K562 (cell line): ENCODE measurements around the gene DOCK1. TPM values are rescaled to one million over a fixed set of nuclear protein-coding genes. Genes with fewer than 3 reads are reported as not detected.

Experiments used
- ATAC-seq: fragments of 200-7000 bp; cut with Tn5 transposase; 3 replicates; pipeline ENCODE4 v1.9.1; 2020; ENCODE audit warnings: moderate library complexity
- BruUV-seq: library from RNA; stranded (reverse); fragments of 400-500 nt; replicated peaks from 2 replicates; lab custom pipeline; 2021; lab: Mats Ljungman, UMichigan
- CTCF ChIA-PET: fragments of 300-600 bp; formaldehyde crosslinking; extraction: SDS; loops from one replicate; lab custom pipeline; 2021; ENCODE audit warnings: low intra/inter-chr PET ratio; lab: Yijun Ruan, JAX
- POLR2A ChIA-PET: fragments of 300-600, 350-650 bp; sonication (Branson Sonifier 250); formaldehyde crosslinking; extraction: SDS; loops from one replicate; lab custom pipeline; 2021; ENCODE audit warnings: antibody characterized with exemption, inconsistent platforms; lab: Yijun Ruan, JAX
- DNase-seq, 4 experiments: peaks; one replicate each; pipeline versions ENCODE4 v3.0.0 to v3.0.0-alpha.2; 2011 to 2018; ENCODE audit warnings: low spot score in 3 of 4, mixed read lengths in 3 of 4; ENCODE audit errors: extremely low read depth in 1 of 4
- FAIRE-seq: peaks from 2 replicates; lab custom pipeline; 2011; peaks lifted over from hg19 to GRCh38; lab: Jason Lieb, UNC
- H2AFZ ChIP-seq: 2 replicates; pipeline ENCODE4 v1.6.0; 2011; ENCODE audit warnings: low read depth, low read length, control low read depth, inconsistent platforms
- H3K27ac ChIP-seq: fragments of 200-600 bp; 3 replicates; pipeline ENCODE4 v1.8.0; 2011; ENCODE audit warnings: low read depth, mild to moderate bottlenecking, control low read depth, inconsistent platforms, low read length, moderate library complexity, mixed read lengths; ENCODE audit errors: extremely low read depth
- H3K27me3 ChIP-seq, 2 experiments: fragments of 300-600 bp in 1 of 2; 2 replicates in 1 of 2; 3 replicates in 1 of 2; pipeline versions ENCODE4 v1.6.0 to v1.8.0; 2011; ENCODE audit warnings: inconsistent platforms in 2 of 2, low read length in 2 of 2, mild to moderate bottlenecking in 1 of 2, mixed read lengths in 1 of 2, moderate library complexity in 1 of 2; ENCODE audit not compliant: control insufficient read depth in 2 of 2, insufficient read depth in 2 of 2
- H3K36me3 ChIP-seq: fragments of 300-600 bp; 3 replicates; pipeline ENCODE4 v1.8.0; 2011; ENCODE audit warnings: mild to moderate bottlenecking, low read length, inconsistent platforms; ENCODE audit not compliant: control insufficient read depth, insufficient read depth
- H3K4me1 ChIP-seq, 2 experiments: fragments of 200-600 bp in 1 of 2; replicated peaks in 1 of 2; 2 replicates in 1 of 2; 3 replicates in 1 of 2; pipeline versions ENCODE4 v1.5.1 to v1.8.0; 2011; ENCODE audit warnings: inconsistent platforms in 2 of 2, low read length in 2 of 2, mild to moderate bottlenecking in 1 of 2, mixed read lengths in 1 of 2, moderate library complexity in 1 of 2; ENCODE audit not compliant: control insufficient read depth in 2 of 2, insufficient read depth in 2 of 2
- H3K4me2 ChIP-seq: 2 replicates; pipeline ENCODE4 v1.6.1; 2011; ENCODE audit warnings: low read length, control low read depth, inconsistent platforms, mixed read lengths; ENCODE audit not compliant: insufficient read depth
- H3K4me3 ChIP-seq: fragments of 200-600 bp; sonication (generic), shearing (Covaris generic); 2 replicates; pipeline ENCODE4 v1.5.1; 2016; ENCODE audit warnings: control low read depth, inconsistent platforms
- H3K79me2 ChIP-seq: fragments of 200-600 bp; 3 replicates; pipeline ENCODE4 v1.8.0; 2011; ENCODE audit warnings: low read length, inconsistent platforms; ENCODE audit not compliant: control insufficient read depth, insufficient read depth
- H3K9ac ChIP-seq, 2 experiments: 2 replicates each; pipeline versions ENCODE4 v1.6.0 to v1.6.1; 2011; ENCODE audit warnings: low read depth in 2 of 2, low read length in 2 of 2, control low read depth in 1 of 2, inconsistent platforms in 1 of 2, mild to moderate bottlenecking in 1 of 2, mixed read lengths in 1 of 2; ENCODE audit not compliant: insufficient read depth in 1 of 2
- H3K9me1 ChIP-seq: one replicate; pipeline ENCODE4 v1.6.0; 2011; ENCODE audit warnings: inconsistent platforms, mild to moderate bottlenecking, low read length, moderate library complexity; ENCODE audit not compliant: control insufficient read depth, insufficient read depth
- H3K9me3 ChIP-seq: replicated peaks from 2 replicates; pipeline ENCODE4 v1.5.1; 2011; ENCODE audit warnings: low read depth, low read length, inconsistent platforms; ENCODE audit not compliant: control insufficient read depth, insufficient read depth
- H4K20me1 ChIP-seq: replicated peaks from 2 replicates; pipeline ENCODE4 v1.6.1; 2011; ENCODE audit warnings: low read length, inconsistent platforms, mixed read lengths; ENCODE audit not compliant: control insufficient read depth, insufficient read depth
- CBX3 ChIP-seq, 2 experiments: IDR thresholded peaks; 1 replicate in 1 of 2; 2 replicates in 1 of 2; pipeline ENCODE4 v1.6.1; 2012; ENCODE audit warnings: inconsistent platforms in 2 of 2, low read length in 2 of 2, borderline replicate concordance in 1 of 2, control low read depth in 1 of 2
- ETV6 ChIP-seq, 3 experiments: fragments of 150-350 bp in 1 of 3; sonication (generic) in 1 of 3; formaldehyde crosslinking in 1 of 3; IDR thresholded peaks; 2 replicates each; pipeline versions ENCODE4 v1.6.1 to v1.8.0; 2014 to 2022; ENCODE audit warnings: borderline replicate concordance in 2 of 3, low read depth in 2 of 3, antibody characterized with exemption in 1 of 3, low read length in 1 of 3, mild to moderate bottlenecking in 1 of 3, missing genetic modification reagents in 1 of 3
- FOXO4 ChIP-seq: fragments of 450-650 bp; formaldehyde crosslinking; IDR thresholded peaks from 2 replicates; pipeline ENCODE4 v1.4.0; 2020; ENCODE audit warnings: mild to moderate bottlenecking, moderate library complexity
- JUND ChIP-seq, 2 experiments: IDR thresholded peaks; 2 replicates in 1 of 2; 3 replicates in 1 of 2; pipeline ENCODE4 v1.6.1; 2011; ENCODE audit warnings: borderline replicate concordance in 2 of 2, low read depth in 2 of 2, low read length in 2 of 2, improper control_type of control experiment in 1 of 2, missing biosample characterization in 1 of 2, missing genetic modification characterization in 1 of 2, missing genetic modification reagents in 1 of 2
- NR1H2 ChIP-seq: sonication (generic); formaldehyde crosslinking; IDR thresholded peaks from 2 replicates; pipeline ENCODE4 v1.4.0; 2020; ENCODE audit warnings: mild to moderate bottlenecking, missing genetic modification reagents
- NR2F6 ChIP-seq: fragments of 450-650 bp; formaldehyde crosslinking; IDR thresholded peaks from 2 replicates; pipeline ENCODE4 v1.4.0; 2020; ENCODE audit warnings: mild to moderate bottlenecking
- PBX2 ChIP-seq, 2 experiments: IDR thresholded peaks in 1 of 2; conservative IDR thresholded peaks in 1 of 2; 2 replicates each; pipeline ENCODE4 v1.6.1; 2016; ENCODE audit warnings: low read depth in 2 of 2, mild to moderate bottlenecking in 1 of 2, missing compliant biosample characterization in 1 of 2, missing genetic modification characterization in 1 of 2, moderate library complexity in 1 of 2
- PYGO2 ChIP-seq: fragments of 450-650 bp; IDR thresholded peaks from 2 replicates; pipeline ENCODE4 v1.6.1; 2016; ENCODE audit warnings: mild to moderate bottlenecking, missing genetic modification characterization, moderate library complexity, missing compliant biosample characterization
- RBM34 ChIP-seq: fragments of 200-400 bp; formaldehyde crosslinking; IDR thresholded peaks from 2 replicates; pipeline ENCODE4 v1.6.1; 2018; ENCODE audit warnings: low read length, borderline replicate concordance; ENCODE audit not compliant: insufficient read depth
- SMAD4 ChIP-seq: fragments of 250-450 bp; sonication (Bioruptor Pico); conservative IDR thresholded peaks from 2 replicates; pipeline ENCODE4 v1.8.0; 2021; ENCODE audit warnings: inconsistent platforms, mild to moderate bottlenecking, moderate library complexity
- YY1 ChIP-seq, 3 experiments: IDR thresholded peaks; 2 replicates each; pipeline ENCODE4 v1.6.1; 2011; ENCODE audit warnings: low read length in 2 of 3, mild to moderate bottlenecking in 2 of 3, moderate library complexity in 2 of 3, borderline replicate concordance in 1 of 3, control low read depth in 1 of 3, low read depth in 1 of 3; ENCODE audit not compliant: insufficient read depth in 3 of 3, insufficient replicate concordance in 2 of 3, control insufficient read depth in 1 of 3, insufficient read length in 1 of 3; ENCODE audit errors: extremely low read depth in 1 of 3
- ZNF77 ChIP-seq: fragments of 250-450 bp; sonication (Bioruptor Pico); IDR thresholded peaks from 2 replicates; pipeline ENCODE4 v1.5.0; 2020
- whole genome bisulfite sequencing: fragments of 100-300 bp; shearing (Covaris generic); methylation state at CpG from one replicate; pipeline ENCODE4 v1.1.6; 2016; ENCODE audit warnings: low coverage, mixed read lengths; ENCODE audit not compliant: insufficient coverage; ENCODE audit errors: missing lambda C conversion rate; 5-methylcytosine and 5-hydroxymethylcytosine counted together
- in situ Hi-C: fragments of 300-500 bp; cut with MboI; formaldehyde crosslinking; loops from 4 replicates; pipeline ENCODE4 v1.15.0; 2018; ENCODE audit warnings: inconsistent platforms, mixed read lengths
- intact Hi-C: fragments of 100-400 bp; cut with micrococcal nuclease; formaldehyde crosslinking; loops from 2 replicates; pipeline ENCODE4 v1.14.2; 2022
- polyA plus RNA-seq, 8 experiments: library from polyadenylated mRNA; depleted of rRNA in 4 of 8; stranded (reverse) in 5 of 8; unstranded in 3 of 8; fragments of >200 nt; fragmentation: Nextera tagmentation in 2 of 8; fragmentation: Illumina TruSeq in 1 of 8; extraction: Ambion mirVana in 2 of 8; extraction: Trizol in 1 of 8; gene quantifications; 2 replicates each; pipeline versions ENCODE4 v1.2.1 to v1.2.3, GENCODE V29; 2011 to 2014; ENCODE audit warnings: inconsistent platforms in 1 of 8, missing spikeins in 1 of 8
- total RNA-seq, 7 experiments: library from RNA; depleted of rRNA in 6 of 7; stranded (reverse); fragments of >200 nt in 6 of 7; fragmentation: Illumina TruSeq in 2 of 7; extraction: Trizol in 2 of 7; gene quantifications; 2 replicates each; pipeline versions ENCODE4 v1.2.1 to v1.2.3, GENCODE V29; 2011 to 2021; ENCODE audit warnings: low replicate concordance in 1 of 7

DOCK1 gene
- total and polyA plus RNA-seq, 9 of the 15 experiments (the other 6 are each of a cell fraction or from before 2014, with no cell fraction given), result 0.31 TPM; not detected in 8

GRCh38 chr10:127028556-127028955 lies 123.3 kb downstream of the DOCK1 start:
- no peaks in the 10 kb centered on the region for H3K9me1 ChIP-seq
- no peak overlapping the region for H3K27ac ChIP-seq
- no peak overlapping the region for H3K9ac ChIP-seq
- DNase-seq (no peak), ATAC-seq (no peak), FAIRE-seq (no peak)
- 5% methylated on average over 7 of the region's 8 CpGs for WGBS
- no peaks in the 10 kb centered on the region for H3K36me3 ChIP-seq
- H3K27me3 ChIP-seq, result no peaks in the 10 kb centered on the region
- H3K4me1 ChIP-seq, result no peaks in the 10 kb centered on the region
- in situ Hi-C loops (no loop called here), intact Hi-C loops (no loop called here)
- no peaks in the 10 kb centered on the region for H3K9me3 ChIP-seq
- H4K20me1 ChIP-seq, result no peaks in the 10 kb centered on the region
- no peak for TF ChIP-seq NR2F6
- no peak for TF ChIP-seq NR1H2 (CRISPR knock-in tag)
- TF ChIP-seq PBX2 (CRISPR knock-in tag; IDR thresholded peaks at IDR 0.05; ENCODE audit: low read depth), result no peak
- no peak for TF ChIP-seq PBX2 (tag; conservative IDR thresholded peaks at IDR 0.05; ENCODE audit: low read depth)
- no peak for TF ChIP-seq CBX3 (IDR thresholded peaks at IDR 0.05; ENCODE audit: borderline replicate concordance in 1 of 2, low read length in 2 of 2)
- TF ChIP-seq FOXO4 (CRISPR knock-in tag), result no peak
- TF ChIP-seq ETV6 (IDR thresholded peaks at IDR 0.05; ENCODE audit: borderline replicate concordance in 1 of 2, low read depth in 2 of 2, low read length in 1 of 2), result no peak
- no peak for TF ChIP-seq ETV6 (CRISPR knock-in tag; IDR thresholded peaks at IDR 0.05; ENCODE audit: borderline replicate concordance)
- TF ChIP-seq ZNF77 (CRISPR knock-in tag), result no peak
- no peak for TF ChIP-seq PYGO2 (tag)
- TF ChIP-seq YY1 (IDR thresholded peaks at IDR 0.05; ENCODE audit: borderline replicate concordance in 1 of 3, control insufficient read depth in 1 of 3, extremely low read depth in 1 of 3, insufficient read depth in 3 of 3, insufficient read length in 1 of 3, insufficient replicate concordance in 2 of 3, low read depth in 1 of 3, low read length in 2 of 3), result no peak
- TF ChIP-seq SMAD4 (CRISPR knock-in tag), result no peak
- TF ChIP-seq JUND (IDR thresholded peaks at IDR 0.05; ENCODE audit: borderline replicate concordance, low read depth, low read length), result no peak
- no peak for TF ChIP-seq JUND (tag; IDR thresholded peaks at IDR 0.05; ENCODE audit: borderline replicate concordance, low read depth, low read length)
- TF ChIP-seq RBM34, result no peak
- H3K4me2 ChIP-seq, result no peak overlapping the region
- no peak overlapping the region for H2AFZ ChIP-seq
- ChIA-PET POLR2A (interaction anchor here (0.6 to 0.9 kb wide), 2 partner anchors 9 to 256 kb away, joined by 3 read pairs; no protein-coding TSS in a partner anchor), CTCF (no interaction called here)
- BruUV-seq, result no TSS peak
- H3K4me3 ChIP-seq, result no peak overlapping the region
- H3K79me2 ChIP-seq, result no peaks in the 10 kb centered on the region
